Left renal pelvis (tissue), 4 donors: ENCODE results near the gene INKA1. TPM values are rescaled to one million over a fixed set of nuclear protein-coding genes. Genes with fewer than 3 reads are reported as not detected.

Source experiments
- DNase-seq, 4 donors: peaks; one replicate each; pipeline ENCODE4 v3.0.0-alpha.2; 2013; ENCODE audit warnings: low read depth in 4 of 4, low spot score in 3 of 4
- polyA plus RNA-seq, 4 donors: library from polyadenylated mRNA; unstranded; fragments of 120-200 nt; gene quantifications; one replicate each; pipeline ENCODE4 v1.2.1, GENCODE V29; 2013; ENCODE audit not compliant: insufficient read length in 4 of 4

INKA1 gene
- polyA plus RNA-seq, 4 donors = 8.9 to 16.7 (median 12.2) TPM

DNA sequence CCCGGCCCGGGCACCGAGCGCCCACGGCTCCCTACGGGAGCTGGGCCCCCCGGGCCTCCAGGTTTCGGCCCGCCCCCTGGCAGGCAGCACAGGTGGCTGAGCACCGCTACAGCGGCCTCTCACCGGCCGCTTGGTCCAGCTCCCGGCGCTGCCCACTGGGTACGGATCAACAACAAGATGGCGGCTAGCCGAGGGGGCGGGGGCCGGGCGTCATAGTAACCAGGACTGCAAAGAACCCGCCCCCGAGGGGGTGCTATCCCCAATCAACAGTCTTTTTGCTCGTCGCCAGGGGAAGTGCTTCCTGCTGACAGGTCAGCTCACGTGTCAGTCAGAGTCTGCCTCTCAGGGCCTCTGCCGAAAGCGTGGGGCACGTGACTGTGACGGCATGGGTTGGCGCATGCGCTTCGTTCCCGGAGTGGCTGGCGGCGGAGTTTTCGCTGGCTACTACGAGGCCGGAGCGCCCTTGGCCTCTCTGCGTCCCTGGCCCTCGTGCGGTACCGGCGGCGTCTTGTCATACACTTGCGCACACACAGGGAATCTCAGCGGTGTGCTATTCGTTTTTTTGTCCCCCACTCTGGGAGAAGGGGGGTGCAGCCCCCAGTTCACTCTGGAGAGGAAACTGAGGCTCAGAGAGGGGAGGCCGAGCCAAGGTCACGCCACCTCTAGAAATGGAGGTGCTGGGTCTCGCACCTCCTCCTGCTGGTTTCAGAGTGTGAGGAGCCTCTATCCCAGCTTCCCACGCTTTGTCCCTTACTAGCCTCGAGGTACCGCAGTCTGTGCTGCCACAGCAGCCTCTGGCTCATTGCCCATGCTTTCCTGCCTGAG, 16.5 kb upstream of the INKA1 start, which contains the start of gene IP6K1:
TSS of gene IP6K1 (minus strand) at position 186 of the 825 bp plus-strand sequence. CDS start 38,502 bp downstream, outside the sequence.
- peak; percentile 99 to 100 (median 100) for DNase-seq

GRCh38 chr3:49787182-49787464, 15.9 kb upstream of the INKA1 start:
- no peak for DNase-seq

DNA sequence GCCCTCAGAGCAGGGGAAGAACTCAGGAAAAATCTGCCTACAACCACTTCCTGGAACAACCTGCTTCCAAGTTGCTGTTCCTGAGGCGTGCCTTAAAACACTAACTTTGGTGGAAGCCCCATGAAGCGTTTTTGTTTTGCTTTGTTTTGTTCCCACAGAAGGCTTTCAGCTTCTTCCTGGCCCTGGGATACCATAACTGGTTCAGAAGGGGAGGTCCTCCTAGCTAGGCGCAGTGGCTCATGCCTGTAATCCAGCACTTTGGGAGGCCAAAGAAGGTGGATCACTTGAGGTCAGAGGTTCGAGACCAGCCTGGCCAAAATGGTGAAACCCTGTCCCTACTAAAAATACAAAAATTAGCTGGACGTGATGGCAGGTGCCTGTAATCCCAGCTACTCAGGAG, 15.5 kb upstream of the INKA1 start:
- DNase-seq = no peak

DNA sequence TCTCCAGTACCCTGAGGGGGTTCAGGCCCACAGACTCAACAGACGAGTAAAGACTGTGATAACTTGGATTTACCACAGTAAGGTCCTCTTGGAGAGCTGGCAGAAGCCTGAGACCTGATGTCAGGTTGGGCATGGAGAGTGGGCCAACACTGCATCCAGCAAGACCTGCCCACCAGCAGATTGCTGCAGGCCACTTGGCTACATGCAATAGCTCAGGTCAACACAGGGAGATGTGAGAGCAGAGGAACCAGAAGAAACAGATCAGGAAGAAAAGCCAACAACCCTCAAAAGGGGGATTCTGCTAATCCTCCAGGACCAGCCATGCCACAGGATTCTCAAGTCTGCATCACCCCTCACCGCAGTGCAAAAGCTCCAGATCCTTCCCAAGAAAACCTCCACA, 15.0 kb upstream of the INKA1 start:
- no peak for DNase-seq

GRCh38 chr3:49790626-49791411, 12.2 kb upstream of the INKA1 start:
- DNase-seq = no peak

DNA sequence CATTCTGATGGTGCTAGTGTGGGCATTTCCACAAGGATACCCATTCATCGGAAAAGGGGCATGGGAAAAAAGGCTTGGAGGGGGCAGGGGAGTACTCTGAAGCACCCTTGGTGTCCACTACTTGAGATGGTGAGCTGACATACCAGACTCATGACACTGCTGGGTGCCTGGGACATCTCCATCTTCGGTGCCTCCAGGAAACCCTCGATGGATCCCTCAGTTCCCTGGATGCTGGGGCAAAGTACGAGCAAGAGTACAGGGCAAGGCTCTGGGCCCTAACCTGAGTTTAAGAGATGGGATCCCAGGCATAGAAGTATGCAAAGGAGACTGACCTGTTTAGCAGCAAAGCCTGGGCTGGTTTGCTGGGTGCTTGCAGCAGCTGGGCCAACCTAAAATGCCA, 11.5 kb upstream of the INKA1 start:
- no peak for DNase-seq

- no peak for DNase-seq
These were observed 10.5 kb upstream of the INKA1 start for GRCh38 chr3:49792371-49793150.

GRCh38 chr3:49793486-49794085, 9.5 kb upstream of the INKA1 start:
- no peak for DNase-seq

DNA sequence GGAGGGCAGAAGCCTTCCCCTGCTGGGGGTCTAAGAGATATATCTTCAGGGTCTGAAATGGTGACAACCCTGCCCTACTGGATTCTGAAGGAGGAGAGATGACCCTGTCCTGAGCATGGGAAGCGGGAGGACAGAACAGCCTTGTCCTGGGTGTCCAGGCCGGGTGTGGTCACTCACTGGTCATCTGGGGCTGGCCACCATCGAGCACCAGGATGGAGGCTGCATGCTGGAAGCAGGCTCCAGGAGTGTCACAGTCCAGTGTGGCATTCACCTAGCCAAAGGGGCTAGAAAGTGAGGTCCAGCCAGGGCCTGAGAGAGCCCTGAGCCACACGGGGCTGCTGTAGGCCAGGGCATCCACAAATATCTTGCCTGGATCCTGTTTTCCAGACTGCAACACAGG, 8.6 kb upstream of the INKA1 start:
- no peak for DNase-seq

GRCh38 chr3:49794926-49795905, 7.8 kb upstream of the INKA1 start:
- no peak for DNase-seq

GRCh38 chr3:49799105-49799504, 4.0 kb upstream of the INKA1 start:
- no peak for DNase-seq

GRCh38 chr3:49799761-49800160, 3.3 kb upstream of the INKA1 start, which contains the start of gene CDHR4:
TSS of gene CDHR4 (minus strand) at chr3:49799873. CDS start at chr3:49799812, 61 bp downstream.
- no peak for DNase-seq

GRCh38 chr3:49801160-49801559, 1.9 kb upstream of the INKA1 start:
- no peak for DNase-seq

DNA sequence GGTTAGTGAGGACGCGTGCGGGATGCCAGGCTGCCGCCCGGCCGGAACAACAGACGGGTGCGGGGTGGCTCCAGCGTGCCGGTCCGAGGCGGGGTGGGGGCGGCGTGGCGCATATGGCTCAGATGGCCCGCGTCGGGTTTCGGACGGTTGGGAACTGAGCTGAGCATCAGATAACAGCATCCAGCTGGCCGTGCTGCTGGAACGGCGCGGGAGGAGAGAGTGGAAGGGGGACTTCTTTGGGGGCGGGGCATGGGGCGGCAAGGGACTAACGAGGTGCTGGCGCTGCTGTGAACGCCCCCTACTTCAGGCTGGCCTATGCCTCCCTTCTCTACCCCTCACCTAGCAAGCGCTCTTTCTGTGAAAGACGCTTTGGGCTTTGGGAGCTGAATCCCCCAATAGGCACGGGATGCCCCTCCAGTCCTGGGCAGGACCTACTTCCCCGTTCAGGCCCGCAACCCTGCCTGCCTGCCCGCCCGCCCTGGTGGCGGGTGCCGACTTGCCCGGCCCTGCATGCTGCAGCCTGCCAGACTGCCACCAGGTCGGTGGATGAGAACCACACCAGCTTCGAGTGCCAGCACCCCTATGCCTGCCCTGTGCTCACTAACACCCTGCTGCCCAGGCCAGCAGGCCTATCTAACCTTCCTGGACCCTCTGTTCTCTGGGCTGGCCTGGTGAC, 542 bp downstream of the INKA1 start:
- no peak for DNase-seq

DNA sequence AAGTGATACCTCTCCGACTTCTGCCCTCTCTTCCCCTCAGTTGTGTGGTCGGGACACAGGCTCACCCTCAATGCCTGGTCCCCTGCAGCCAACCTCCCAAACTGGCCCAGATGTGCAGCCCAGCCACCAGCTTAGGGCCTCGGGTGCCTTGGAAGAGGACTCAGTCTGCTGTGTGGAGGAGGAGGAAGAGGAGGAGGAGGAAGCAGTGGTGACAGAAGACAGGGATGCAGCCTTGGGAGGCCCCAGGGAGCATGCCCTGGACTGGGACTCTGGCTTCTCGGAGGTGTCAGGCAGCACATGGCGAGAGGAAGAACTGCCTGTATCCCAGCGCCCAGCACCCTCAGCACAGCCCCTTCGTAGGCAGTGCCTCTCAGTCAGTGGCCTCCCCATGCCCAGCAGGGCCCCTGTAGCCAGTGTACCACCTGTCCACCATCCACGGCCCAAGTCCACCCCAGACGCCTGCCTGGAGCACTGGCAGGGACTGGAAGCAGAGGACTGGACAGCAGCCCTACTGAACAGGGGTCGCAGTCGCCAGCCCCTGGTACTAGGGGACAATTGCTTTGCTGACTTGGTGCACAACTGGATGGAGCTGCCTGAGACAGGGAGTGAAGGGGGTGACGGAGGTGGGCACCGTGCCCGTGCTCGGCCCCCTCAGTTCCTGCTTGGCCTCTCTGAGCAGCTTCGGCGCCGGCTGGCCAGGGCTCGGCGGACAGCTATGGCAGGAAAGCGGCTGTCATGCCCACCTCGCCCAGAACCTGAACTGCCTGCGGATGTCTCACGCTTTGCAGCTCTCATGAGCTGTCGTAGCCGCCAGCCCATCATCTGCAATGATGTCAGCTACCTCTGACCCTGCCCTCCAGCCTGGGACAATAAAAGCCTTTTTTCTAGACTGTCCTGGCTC, 1.3 kb downstream of the INKA1 start:
- no peak for DNase-seq

DNA sequence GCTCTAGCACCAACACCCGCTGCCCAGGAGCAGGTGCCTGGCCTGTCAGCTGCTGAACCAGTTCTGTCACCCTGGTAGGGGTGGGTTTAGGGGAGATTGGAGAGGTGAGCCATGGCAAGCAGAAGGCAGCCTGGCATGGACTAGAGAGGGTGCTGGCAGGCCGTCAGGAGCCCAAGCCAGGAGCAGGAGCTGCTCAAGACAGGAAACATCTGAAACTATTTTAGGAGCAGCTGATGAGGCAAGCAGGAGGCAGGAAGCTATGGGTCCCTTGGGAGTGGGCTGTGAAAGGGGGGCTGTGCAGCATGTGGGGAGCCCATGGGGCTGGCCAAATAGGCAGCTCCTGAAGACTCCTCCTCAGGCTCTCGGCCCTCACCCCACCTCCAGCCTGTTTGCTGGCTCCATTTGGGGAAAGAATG, 2.3 kb downstream of the INKA1 start:
- DNase-seq = peak in 1 of 4 donors; percentile 72

DNA sequence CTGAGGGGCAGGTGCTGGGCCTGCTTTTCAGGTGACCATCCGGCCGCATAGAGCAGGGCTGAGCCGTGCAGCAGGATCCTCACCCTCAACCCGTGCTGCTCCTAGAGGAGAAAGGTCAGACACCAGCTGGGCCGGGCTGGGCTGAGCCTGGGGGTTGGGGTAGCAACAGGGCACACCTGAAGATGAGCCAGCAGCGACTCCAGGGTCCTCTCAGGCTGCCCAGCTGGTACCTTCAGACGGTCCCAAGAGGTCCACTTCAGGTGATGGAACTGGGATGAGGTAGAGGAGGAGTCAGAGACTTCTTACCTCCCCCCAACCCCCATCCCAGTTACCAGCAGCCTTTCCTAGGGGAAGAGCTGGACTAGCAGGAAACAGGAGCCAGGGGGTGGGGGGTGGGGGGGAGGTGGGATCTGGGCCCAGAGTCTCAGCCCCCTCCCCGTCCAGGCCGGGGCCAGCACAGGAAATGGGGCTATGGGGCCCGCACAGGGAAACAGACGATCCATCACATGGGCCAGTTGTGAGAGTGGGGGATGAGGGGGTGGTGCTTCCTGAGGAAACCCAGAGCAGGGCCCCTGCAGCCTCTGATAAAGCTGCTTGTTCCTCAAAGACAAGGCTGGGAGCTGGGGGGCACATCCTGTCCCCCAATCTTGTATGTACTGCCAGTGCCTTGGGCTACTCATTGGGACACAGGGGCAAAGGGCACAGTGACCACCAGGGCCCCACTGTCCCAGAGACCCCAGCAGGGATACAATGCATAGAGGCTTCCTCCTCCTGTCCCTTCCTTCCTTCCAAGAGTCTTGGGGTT, 3.0 kb downstream of the INKA1 start:
- peak in 1 of 4 donors; percentile 69 for DNase-seq
